Smooth muscle cell (in vitro differentiated cells): ENCODE data around the gene TRIO. TPM values are rescaled to one million over a fixed set of nuclear protein-coding genes. Genes with fewer than 3 reads are reported as not detected.

Experiments used
- DNase-seq: peaks from one replicate; lab custom pipeline; 2025; ENCODE audit not compliant: unreplicated experiment; lab: John Stamatoyannopoulos, UW
- H2AFZ ChIP-seq: fragments of 200-600 bp; sonication (generic); 2 replicates; pipeline ENCODE4 v1.6.0; 2016; ENCODE audit warnings: antibody characterized with exemption, low read depth, mild to moderate bottlenecking
- H3F3A ChIP-seq: fragments of 200-600 bp; sonication (generic); 2 replicates; pipeline ENCODE4 v1.6.0; 2017; ENCODE audit warnings: antibody characterized with exemption, low read depth
- H3K27ac ChIP-seq: fragments of 200-600 bp; sonication (generic); 2 replicates; pipeline ENCODE4 v1.5.1; 2016; ENCODE audit warnings: low read depth, mild to moderate bottlenecking
- H3K27me3 ChIP-seq: fragments of 200-600 bp; sonication (generic); 2 replicates; pipeline ENCODE4 v1.6.1; 2016; ENCODE audit warnings: low read depth, mild to moderate bottlenecking
- H3K36me3 ChIP-seq: fragments of 200-600 bp; sonication (generic); 2 replicates; pipeline ENCODE4 v1.5.1; 2016; ENCODE audit warnings: low read depth
- H3K4me1 ChIP-seq: fragments of 200-600 bp; sonication (generic); 2 replicates; pipeline ENCODE4 v1.5.1; 2016; ENCODE audit warnings: low read depth
- H3K4me2 ChIP-seq: fragments of 200-600 bp; sonication (generic); 2 replicates; pipeline ENCODE4 v1.6.0; 2016; ENCODE audit warnings: mild to moderate bottlenecking
- H3K4me3 ChIP-seq: fragments of 200-600 bp; sonication (generic); 2 replicates; pipeline ENCODE4 v1.5.1; 2016; ENCODE audit warnings: mild to moderate bottlenecking
- H3K79me2 ChIP-seq: fragments of 200-600 bp; sonication (generic); 2 replicates; pipeline ENCODE4 v1.6.0; 2016; ENCODE audit warnings: low read depth, mild to moderate bottlenecking
- H3K9ac ChIP-seq: fragments of 200-600 bp; sonication (generic); 2 replicates; pipeline ENCODE4 v1.6.0; 2016; ENCODE audit warnings: low read depth
- H3K9me3 ChIP-seq: fragments of 200-600 bp; sonication (generic); replicated peaks from 2 replicates; pipeline ENCODE4 v1.5.1; 2016; ENCODE audit warnings: low read depth
- H4K20me1 ChIP-seq: fragments of 200-600 bp; sonication (generic); 2 replicates; pipeline ENCODE4 v1.6.0; 2016; ENCODE audit warnings: low read depth
- WGBS: methylation state at CpG from one replicate; pipeline ENCODE4 v1.1.7; 2016; ENCODE audit warnings: low lambda C conversion rate; 5-methylcytosine and 5-hydroxymethylcytosine counted together
- polyA plus RNA-seq: library from polyadenylated mRNA; unstranded; fragments of >200 nt; fragmentation: Nextera tagmentation; extraction: Ambion mirVana; gene quantifications from 2 replicates; pipeline ENCODE4 v1.2.1, GENCODE V29; 2016
- total RNA-seq: library from RNA; depleted of rRNA; stranded (reverse); fragments of >200 nt; gene quantifications from 2 replicates; pipeline ENCODE4 v1.2.3, GENCODE V29; 2014
- TF ChIP-seq, protein P1 (sequence below): fragments of 200-600 bp; sonication (generic); IDR thresholded peaks from 2 replicates; pipeline ENCODE4 v1.5.1; 2017; ENCODE audit warnings: borderline replicate concordance, mild to moderate bottlenecking, antibody characterized with exemption; ENCODE audit not compliant: insufficient read depth, poor library complexity, severe bottlenecking

TRIO gene
- total and polyA plus RNA-seq, 2 experiments from 2014 or later = 10.2 to 118 TPM

DNA sequence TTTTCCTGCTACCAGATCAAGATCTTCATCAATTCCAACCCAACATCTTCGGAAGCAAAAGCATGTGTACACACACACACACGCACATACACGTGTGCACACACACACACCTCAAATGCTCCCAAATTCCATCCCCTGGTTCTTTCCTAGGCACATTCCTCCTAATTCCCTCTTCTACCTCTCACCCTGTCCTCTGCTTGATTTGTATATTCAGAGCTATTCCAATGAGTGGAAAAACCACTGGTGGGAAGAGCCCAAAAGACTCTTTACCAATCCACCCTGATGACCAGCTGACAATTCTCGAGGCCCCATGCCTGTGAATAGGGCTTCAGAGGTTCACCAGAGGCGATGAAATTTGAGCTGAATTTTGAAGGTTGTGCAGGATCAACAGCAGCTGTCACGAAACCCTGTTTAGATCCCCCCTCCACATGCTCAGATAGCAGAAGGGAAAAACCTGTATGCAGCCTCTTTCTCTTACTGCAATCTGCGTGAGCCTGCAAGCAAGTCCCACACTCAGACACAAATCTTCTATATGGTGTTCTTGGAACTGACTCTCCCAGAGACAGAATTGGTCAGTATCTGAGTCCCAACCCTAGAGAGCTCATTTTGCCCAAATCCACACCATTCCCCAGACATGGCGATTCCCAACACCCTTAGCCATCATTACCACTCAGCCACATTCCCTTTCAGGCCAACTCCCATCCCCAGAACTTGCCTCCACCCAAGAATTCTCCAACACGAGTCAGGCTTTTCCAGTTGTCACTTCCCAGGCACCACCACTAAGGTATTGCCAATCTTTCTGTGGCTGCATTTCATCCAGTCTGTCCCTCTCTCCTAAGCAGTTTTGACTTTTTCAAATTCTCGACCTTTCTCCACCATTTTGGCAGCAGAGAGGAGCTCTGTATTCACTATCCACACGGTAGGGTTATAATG is 4.3 kb upstream of the TRIO start:
- 91% methylated on average over 11 of the region's 11 CpGs for WGBS
- Histone ChIP-seq H3K9me3 (no peaks in the 10 kb centered on the region), H3K4me2 (no peak overlapping the region), H3F3A (no peaks in the 10 kb centered on the region), H3K36me3 (no peaks in the 10 kb centered on the region), H4K20me1 (no peaks in the 10 kb centered on the region), H3K4me1 (peaks cover 4% of the 10 kb centered on the region), H3K79me2 (peaks cover 1% of the 10 kb centered on the region), H3K27ac (no peak overlapping the region), H3K27me3 (no peaks in the 10 kb centered on the region), H2AFZ (no peak overlapping the region), H3K4me3 (no peak overlapping the region), H3K9ac (no peak overlapping the region)
- TF ChIP-seq, protein P1, sequence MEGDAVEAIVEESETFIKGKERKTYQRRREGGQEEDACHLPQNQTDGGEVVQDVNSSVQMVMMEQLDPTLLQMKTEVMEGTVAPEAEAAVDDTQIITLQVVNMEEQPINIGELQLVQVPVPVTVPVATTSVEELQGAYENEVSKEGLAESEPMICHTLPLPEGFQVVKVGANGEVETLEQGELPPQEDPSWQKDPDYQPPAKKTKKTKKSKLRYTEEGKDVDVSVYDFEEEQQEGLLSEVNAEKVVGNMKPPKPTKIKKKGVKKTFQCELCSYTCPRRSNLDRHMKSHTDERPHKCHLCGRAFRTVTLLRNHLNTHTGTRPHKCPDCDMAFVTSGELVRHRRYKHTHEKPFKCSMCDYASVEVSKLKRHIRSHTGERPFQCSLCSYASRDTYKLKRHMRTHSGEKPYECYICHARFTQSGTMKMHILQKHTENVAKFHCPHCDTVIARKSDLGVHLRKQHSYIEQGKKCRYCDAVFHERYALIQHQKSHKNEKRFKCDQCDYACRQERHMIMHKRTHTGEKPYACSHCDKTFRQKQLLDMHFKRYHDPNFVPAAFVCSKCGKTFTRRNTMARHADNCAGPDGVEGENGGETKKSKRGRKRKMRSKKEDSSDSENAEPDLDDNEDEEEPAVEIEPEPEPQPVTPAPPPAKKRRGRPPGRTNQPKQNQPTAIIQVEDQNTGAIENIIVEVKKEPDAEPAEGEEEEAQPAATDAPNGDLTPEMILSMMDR = no peak
- DNase-seq = no peak

DNA sequence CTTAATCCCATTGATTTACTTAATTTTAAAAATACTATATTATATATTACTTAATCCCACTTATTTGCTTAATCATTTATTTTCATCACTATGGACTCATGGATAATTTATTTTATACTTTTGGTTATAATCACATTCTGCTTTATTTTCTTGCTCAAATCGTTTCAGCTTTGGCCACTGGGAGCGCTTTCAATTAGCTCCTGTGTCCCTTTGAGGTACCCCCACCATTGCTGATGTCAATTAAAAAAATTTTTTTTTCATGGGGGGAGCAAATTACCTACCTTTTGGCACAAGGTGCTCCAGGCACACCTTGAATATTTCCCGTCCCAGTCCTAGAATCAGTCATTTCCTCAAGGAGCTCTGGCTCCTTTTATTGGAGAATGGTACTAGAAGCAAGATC is 1.4 kb upstream of the TRIO start:
- Histone ChIP-seq H3K4me3 (peak overlapping the region; percentile 61), H4K20me1 (peaks cover 26% of the 10 kb centered on the region), H2AFZ (no peak overlapping the region), H3K9ac (no peak overlapping the region), H3K4me1 (peaks cover 16% of the 10 kb centered on the region), H3K36me3 (no peaks in the 10 kb centered on the region), H3K27ac (peak overlapping the region; percentile 86), H3K9me3 (no peaks in the 10 kb centered on the region), H3F3A (no peaks in the 10 kb centered on the region), H3K4me2 (peak overlapping the region; percentile 86), H3K27me3 (no peaks in the 10 kb centered on the region), H3K79me2 (peaks cover 26% of the 10 kb centered on the region)
- WGBS = 72% methylated on average over 3 of the region's 3 CpGs
- no peak for DNase-seq
- TF ChIP-seq, protein P1 = peak; percentile 6

DNA sequence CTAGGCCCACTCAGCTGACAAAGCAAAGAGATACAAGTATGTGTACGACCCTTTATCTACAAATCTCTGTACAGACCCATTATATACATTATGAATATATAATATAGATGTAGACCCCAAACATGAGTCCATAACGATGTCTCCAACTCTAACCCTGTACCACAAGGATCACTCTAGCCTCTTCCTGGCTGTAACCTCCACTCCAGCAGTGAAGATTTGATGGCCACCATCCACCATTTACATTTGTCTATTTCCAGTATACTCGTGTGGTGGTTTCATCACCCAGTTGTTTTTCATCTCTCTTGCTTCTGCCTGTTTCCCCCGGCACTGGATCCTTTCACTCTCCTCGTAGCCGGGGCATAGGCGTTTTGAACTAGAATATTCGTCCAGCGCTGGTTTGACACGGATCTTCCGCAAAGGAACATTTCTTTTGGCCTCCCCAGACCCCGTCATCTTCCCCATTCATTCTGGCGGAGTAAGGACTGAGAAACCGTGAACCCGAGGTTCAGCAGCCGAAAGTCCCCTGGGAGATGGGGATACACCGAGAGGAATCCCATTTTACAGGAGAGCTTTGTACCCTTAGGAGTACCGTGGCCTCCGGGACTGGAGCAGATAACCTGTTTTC is 828 bp upstream of the TRIO start:
- 11% methylated on average over 19 of the region's 19 CpGs for WGBS
- H3F3A ChIP-seq = no peaks in the 10 kb centered on the region
- peak overlapping the region; percentile 45 for H2AFZ ChIP-seq
- H3K4me1 ChIP-seq = peaks cover 19% of the 10 kb centered on the region
- TF ChIP-seq, protein P1 = no peak
- H3K79me2 ChIP-seq = peaks cover 32% of the 10 kb centered on the region
- H3K27ac ChIP-seq = peak overlapping the region; percentile 86
- peak overlapping the region; percentile 79 for H3K9ac ChIP-seq
- DNase-seq = no peak
- H4K20me1 ChIP-seq = peaks cover 32% of the 10 kb centered on the region
- H3K4me3 ChIP-seq = peak overlapping the region; percentile 61
- H3K4me2 ChIP-seq = peak overlapping the region; percentile 86
- H3K9me3 ChIP-seq = no peaks in the 10 kb centered on the region
- H3K36me3 ChIP-seq = no peaks in the 10 kb centered on the region
- no peaks in the 10 kb centered on the region for H3K27me3 ChIP-seq
